Ascending aorta (tissue), 2 donors: Measurements from ENCODE around the gene FGF21. TPM values are rescaled to one million over a fixed set of nuclear protein-coding genes. Genes with fewer than 3 reads are reported as not detected.

ENCODE experiments used
- DNase-seq, 2 donors: peaks; one replicate each; pipeline ENCODE4 v3.0.0-alpha.2; 2019; ENCODE audit warnings: low spot score in 2 of 2
- H3K27ac ChIP-seq, 2 donors: fragments of 200-600 bp; sonication (generic); one replicate each; pipeline ENCODE4 v1.5.1; 2016 to 2017; ENCODE audit warnings: mild to moderate bottlenecking in 1 of 2
- H3K27me3 ChIP-seq: fragments of 200-600 bp; sonication (generic); one replicate; pipeline ENCODE4 v1.5.1; 2017
- H3K36me3 ChIP-seq, 2 donors: fragments of 200-600 bp; sonication (generic); one replicate each; pipeline ENCODE4 v1.5.1; 2016
- H3K4me1 ChIP-seq, 2 donors: fragments of 200-600 bp; sonication (generic); one replicate each; pipeline ENCODE4 v1.5.1; 2016 to 2017; ENCODE audit warnings: mild to moderate bottlenecking in 1 of 2
- H3K4me3 ChIP-seq, 2 donors: fragments of 200-600 bp; sonication (generic); one replicate each; pipeline ENCODE4 v1.5.1; 2016 to 2017; ENCODE audit warnings: mild to moderate bottlenecking in 1 of 2
- H3K9me3 ChIP-seq, 2 donors: fragments of 200-600 bp; sonication (generic); one replicate each; pipeline ENCODE4 v1.5.1; 2016
- CTCF ChIP-seq, 3 experiments: fragments of 200-600 bp in 2 of 3; fragments of 450-650 bp in 1 of 3; sonication (generic) in 2 of 3; IDR thresholded peaks; one replicate each; pipeline ENCODE4 v1.5.1; 2016 to 2019; ENCODE audit warnings: antibody characterized with exemption in 3 of 3, mild to moderate bottlenecking in 1 of 3, moderate library complexity in 1 of 3
- intact Hi-C: fragments of 100-400 bp; cut with DNase I; formaldehyde crosslinking; loops from one replicate; pipeline ENCODE4 v1.15.1; 2023
- total RNA-seq: library from RNA; depleted of rRNA; stranded (reverse); fragments of >200 nt; gene quantifications from one replicate; pipeline ENCODE4 v1.1.0, GENCODE V29; 2016

FGF21 gene
- total RNA-seq, 1 donor from 2014 or later = not detected

GRCh38 chr19:48735031-48735615 lies 20.2 kb upstream of the FGF21 start:
- no peak for DNase-seq
- Histone ChIP-seq H3K4me3 (no peak overlapping the region), H3K27ac (no peak overlapping the region), H3K36me3 (no peaks in the 10 kb centered on the region), H3K4me1 (peaks cover 5 to 9% of the 10 kb centered on the region in 2 donors), H3K9me3 (no peaks in the 10 kb centered on the region), H3K27me3 (no peaks in the 10 kb centered on the region)
- TF ChIP-seq CTCF (IDR thresholded peaks at IDR 0.05) = no peak
- intact Hi-C loops = loop anchor here (5.0 kb wide), 1 partner anchor 88 kb away; the partner anchor contains the start of gene CA11

- no peak overlapping the region for H3K27ac ChIP-seq
- no peak for DNase-seq
- peaks cover 5 to 9% of the 10 kb centered on the region in 2 donors for H3K4me1 ChIP-seq
- H3K9me3 ChIP-seq = no peaks in the 10 kb centered on the region
- H3K4me3 ChIP-seq = no peak overlapping the region
- no peaks in the 10 kb centered on the region for H3K27me3 ChIP-seq
- intact Hi-C loops = loop anchor here (5.0 kb wide), 1 partner anchor 90 kb away; the partner anchor contains the start of gene CA11
- no peak for TF ChIP-seq CTCF (IDR thresholded peaks at IDR 0.05)
- no peaks in the 10 kb centered on the region for H3K36me3 ChIP-seq
These were observed 17.8 kb upstream of the FGF21 start for GRCh38 chr19:48737360-48737998.

- intact Hi-C loops = loop anchor here (1.0 to 5.0 kb wide), 4 partner anchors 18 to 91 kb away; partner anchors contain the start of gene CA11
- TF ChIP-seq CTCF (IDR thresholded peaks at IDR 0.05) = peak in 2 of 3 experiments; percentile 11 to 62
- peak; percentile 53 to 91 for DNase-seq
- Histone ChIP-seq H3K4me3 (peak overlapping the region; percentile 55 to 77), H3K36me3 (no peaks in the 10 kb centered on the region), H3K27ac (peak overlapping the region in 1 of 2 donors; percentile 24), H3K9me3 (no peaks in the 10 kb centered on the region), H3K27me3 (no peaks in the 10 kb centered on the region), H3K4me1 (peaks cover 5 to 9% of the 10 kb centered on the region in 2 donors)
These were observed 16.5 kb upstream of the FGF21 start for GRCh38 chr19:48738557-48739403.

- TF ChIP-seq CTCF (IDR thresholded peaks at IDR 0.05) = no peak
- H3K36me3 ChIP-seq = no peaks in the 10 kb centered on the region
- peak overlapping the region; percentile 24 to 39 for H3K27ac ChIP-seq
- no peak for DNase-seq
- H3K4me3 ChIP-seq = peak overlapping the region; percentile 55 to 77
- H3K9me3 ChIP-seq = no peaks in the 10 kb centered on the region
- peaks cover 5 to 9% of the 10 kb centered on the region in 2 donors for H3K4me1 ChIP-seq
- H3K27me3 ChIP-seq = no peaks in the 10 kb centered on the region
- intact Hi-C loops = loop anchor here (2.0 to 5.0 kb wide), 3 partner anchors 19 to 92 kb away; partner anchors contain the start of gene CA11
These were observed 15.7 kb upstream of the FGF21 start for GRCh38 chr19:48739404-48740163.
